Fibroblast of mammary gland (primary cell): ENCODE measurements around the gene HPD.
"Not testable (repeated sequence)": the region's sequence is repeated elsewhere in the genome, so short reads cannot be mapped to it uniquely, and the experiment has no call there.

Experiments used
- DNase-seq: peaks from one replicate; pipeline ENCODE4 v3.0.0-alpha.2; 2010; ENCODE audit warnings: low read depth
- H3K4me3 ChIP-seq: 2 replicates; pipeline ENCODE4 v1.5.1; 2011; ENCODE audit warnings: low read depth, mild to moderate bottlenecking, low read length, moderate library complexity; ENCODE audit not compliant: control insufficient read depth
- TF ChIP-seq, protein P1 (sequence below): conservative IDR thresholded peaks from 2 replicates; pipeline ENCODE4 v1.5.1; 2011; ENCODE audit warnings: low read depth, low read length, inconsistent platforms; ENCODE audit not compliant: control insufficient read depth, insufficient read depth

HPD gene

DNA sequence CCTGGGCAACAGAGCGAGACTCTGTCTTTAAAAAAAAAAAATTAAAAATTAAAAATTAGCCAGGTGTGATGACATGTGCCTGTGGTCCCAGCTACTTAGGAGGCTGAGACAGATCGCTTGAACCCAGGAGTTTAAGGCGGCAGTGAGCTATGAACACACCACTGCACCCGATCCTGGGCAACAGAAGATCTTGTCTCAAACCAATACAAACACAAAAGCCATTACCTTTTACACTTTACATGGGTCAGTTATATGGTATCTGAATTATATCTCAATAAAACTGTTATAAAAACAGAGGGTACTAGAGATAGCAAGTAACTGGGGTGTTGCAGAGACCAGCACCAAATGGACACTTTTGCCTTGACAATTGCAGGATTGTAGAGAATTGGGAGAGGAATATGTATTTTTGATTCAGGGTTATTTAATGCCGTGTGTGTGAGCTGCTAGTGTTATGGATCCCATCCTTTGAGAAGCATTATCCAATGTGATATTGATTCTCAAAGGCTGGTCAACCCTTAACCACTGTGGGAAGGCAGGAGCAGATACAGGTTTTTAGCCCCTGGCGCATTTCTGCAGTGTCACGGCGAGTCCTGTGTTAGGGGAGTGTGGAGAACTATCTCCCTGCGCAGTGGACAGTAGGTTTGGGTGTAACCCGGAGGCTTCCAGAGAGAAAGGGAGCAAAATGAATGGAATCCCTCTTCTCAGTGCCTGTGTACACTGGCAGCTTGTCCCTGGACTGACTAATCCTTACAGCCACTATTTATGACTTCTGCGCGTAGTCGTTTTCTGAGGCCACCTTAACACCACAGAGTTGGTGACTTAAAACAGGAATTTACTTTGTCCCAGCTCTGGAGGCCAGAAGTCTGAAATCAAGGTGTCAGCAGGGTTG lies 34.3 kb upstream of the HPD start:
- TF ChIP-seq, protein P1, sequence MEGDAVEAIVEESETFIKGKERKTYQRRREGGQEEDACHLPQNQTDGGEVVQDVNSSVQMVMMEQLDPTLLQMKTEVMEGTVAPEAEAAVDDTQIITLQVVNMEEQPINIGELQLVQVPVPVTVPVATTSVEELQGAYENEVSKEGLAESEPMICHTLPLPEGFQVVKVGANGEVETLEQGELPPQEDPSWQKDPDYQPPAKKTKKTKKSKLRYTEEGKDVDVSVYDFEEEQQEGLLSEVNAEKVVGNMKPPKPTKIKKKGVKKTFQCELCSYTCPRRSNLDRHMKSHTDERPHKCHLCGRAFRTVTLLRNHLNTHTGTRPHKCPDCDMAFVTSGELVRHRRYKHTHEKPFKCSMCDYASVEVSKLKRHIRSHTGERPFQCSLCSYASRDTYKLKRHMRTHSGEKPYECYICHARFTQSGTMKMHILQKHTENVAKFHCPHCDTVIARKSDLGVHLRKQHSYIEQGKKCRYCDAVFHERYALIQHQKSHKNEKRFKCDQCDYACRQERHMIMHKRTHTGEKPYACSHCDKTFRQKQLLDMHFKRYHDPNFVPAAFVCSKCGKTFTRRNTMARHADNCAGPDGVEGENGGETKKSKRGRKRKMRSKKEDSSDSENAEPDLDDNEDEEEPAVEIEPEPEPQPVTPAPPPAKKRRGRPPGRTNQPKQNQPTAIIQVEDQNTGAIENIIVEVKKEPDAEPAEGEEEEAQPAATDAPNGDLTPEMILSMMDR, result no peak
- no peak for DNase-seq
- H3K4me3 ChIP-seq, result no peak overlapping the region

DNA sequence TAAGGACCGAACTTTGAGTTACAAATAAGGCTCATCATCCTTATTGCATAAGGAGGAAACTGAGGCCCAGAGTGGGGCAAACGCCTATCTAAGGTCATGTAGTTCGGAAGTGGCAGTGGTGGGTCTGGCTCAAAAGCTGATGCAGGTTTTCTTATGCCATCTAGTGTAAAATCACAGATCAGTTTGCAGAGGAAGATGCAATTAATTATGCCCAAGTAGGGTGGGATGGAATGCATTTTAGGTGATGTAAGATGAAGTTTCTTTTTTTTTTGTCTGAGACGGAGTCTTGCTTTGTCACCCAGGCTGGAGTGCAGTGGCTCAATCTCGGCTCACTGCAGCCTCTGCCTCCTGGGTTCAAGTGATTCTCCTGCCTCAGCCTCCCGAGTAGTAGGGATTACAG lies 31.0 kb upstream of the HPD start:
- peak overlapping the region; percentile 95 for H3K4me3 ChIP-seq
- DNase-seq, result peak; percentile 28

DNA sequence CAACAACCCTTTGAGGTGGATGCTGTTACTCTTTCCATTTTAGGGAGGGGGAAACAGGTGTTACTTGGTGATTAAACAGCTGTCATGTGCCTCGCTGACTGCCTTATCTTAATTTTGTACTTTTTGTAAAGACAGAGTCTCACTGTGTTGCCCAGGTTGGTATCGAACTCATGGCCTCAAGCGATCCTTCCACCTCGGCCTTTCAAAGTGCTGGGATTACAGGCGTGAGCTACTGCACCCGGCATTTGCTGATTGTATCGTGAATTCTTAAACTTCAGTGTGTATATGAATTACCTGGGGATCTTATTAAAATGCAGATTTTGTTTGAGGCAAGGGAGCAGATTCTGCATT lies 30.6 kb upstream of the HPD start:
- TF ChIP-seq, protein P1, result no peak
- peak overlapping the region; percentile 95 for H3K4me3 ChIP-seq
- DNase-seq, result no peak

DNA sequence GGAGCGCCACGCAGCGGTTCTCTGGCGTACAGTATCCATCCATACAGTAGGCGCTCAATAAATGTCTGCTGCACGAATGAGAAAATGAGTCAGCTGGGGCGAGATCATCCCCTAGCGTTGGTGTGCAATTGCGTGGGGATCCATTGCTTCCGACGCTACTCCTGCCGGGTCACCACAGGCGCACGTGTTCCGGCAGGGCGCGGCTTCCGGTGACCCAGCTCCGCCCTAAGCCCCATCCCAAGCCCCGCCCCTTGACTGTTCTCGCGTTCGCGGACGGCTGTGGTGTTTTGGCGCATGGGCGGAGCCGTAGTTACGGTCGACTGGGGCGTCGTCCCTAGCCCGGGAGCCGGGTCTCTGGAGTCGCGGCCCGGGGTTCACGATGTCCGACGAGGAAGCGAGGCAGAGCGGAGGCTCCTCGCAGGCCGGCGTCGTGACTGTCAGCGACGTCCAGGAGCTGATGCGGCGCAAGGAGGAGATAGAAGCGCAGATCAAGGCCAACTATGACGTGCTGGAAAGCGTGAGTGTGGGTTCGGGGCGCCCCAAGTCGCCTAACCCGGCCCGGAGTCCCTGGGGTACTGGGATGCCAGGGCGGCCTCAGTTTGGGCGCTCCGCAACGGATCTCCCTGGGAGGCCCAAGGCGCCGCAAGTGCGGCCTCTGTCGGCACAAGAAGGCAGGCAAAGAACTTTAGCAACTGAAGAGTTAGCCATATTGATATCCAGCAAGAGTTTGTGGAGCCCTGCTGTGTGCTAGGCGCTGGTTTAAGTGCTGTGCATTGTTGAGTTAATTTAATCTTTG lies 30.0 kb upstream of the HPD start, which contains the start of gene PSMD9:
Gene PSMD9 (plus strand): TSS at position 313 of the 796 bp plus-strand sequence. CDS start 67 bp downstream, at position 380.
- peak; percentile 99 for DNase-seq
- TF ChIP-seq, protein P1, result peak; percentile 76

DNA sequence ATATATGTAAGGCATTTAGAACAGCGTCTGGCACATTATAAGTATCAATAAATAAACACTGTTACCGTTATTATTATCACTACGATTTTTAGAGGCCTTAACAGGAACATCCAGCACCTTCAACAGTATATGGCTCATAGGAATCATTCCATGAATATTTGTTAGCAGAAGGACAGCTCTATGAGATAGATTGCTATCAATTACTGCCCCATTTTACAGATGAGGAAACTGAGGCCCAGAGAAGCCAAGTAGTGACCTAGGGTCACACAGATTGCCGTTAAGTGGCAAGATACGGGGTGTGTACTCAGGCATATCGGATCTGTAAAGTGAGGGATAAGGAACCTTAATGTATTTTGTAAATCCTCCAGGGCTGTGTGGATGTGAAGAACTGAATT lies 29.4 kb upstream of the HPD start:
- TF ChIP-seq, protein P1, result no peak
- H3K4me3 ChIP-seq, result peak overlapping the region; percentile 22
- DNase-seq, result no peak

More for the DNA sequence above, 30.0 kb upstream of the HPD start, which contains the start of gene PSMD9:
- H3K4me3 ChIP-seq, result peak within 1 kb of the TSS; percentile 95

DNA sequence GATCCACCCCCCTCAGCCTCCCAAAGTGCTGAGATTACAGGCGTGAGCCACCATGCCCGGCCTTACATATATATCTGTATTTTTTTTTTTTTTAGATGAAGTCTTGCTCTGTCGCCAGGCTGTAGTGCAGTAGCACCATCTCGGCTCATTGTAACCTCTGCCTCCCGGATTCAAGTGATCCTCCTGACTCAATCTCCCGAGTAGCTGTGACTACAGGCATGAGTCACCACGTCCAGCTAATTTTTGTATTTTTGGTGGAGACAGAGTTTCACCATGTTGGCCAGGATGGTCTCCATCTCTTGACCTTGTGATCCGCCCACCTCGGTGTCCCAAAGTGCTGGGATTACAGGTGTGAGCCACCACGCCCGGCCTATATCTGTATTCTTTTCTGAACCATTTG lies 26.5 kb upstream of the HPD start:
- DNase-seq, result peak; percentile 82
- not testable (repeated sequence) for H3K4me3 ChIP-seq

DNA sequence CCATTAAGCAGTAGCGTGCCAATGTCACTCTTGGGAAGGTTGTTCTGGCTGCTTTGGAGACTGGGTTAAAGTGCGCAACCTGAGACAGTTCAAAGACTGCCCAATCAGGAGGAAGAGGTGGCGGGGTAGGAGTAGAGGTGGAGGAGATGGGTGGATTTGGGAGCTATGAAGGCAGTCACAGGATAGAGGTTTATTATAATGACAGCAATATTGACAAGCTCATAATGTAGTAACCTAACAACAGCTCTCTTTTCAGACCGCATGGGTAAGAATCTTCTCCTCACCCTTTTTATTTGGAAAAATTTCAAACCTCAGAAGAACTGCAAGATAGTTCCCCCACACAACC lies 24.6 kb upstream of the HPD start:
- no peak overlapping the region for H3K4me3 ChIP-seq
- TF ChIP-seq, protein P1, result no peak

DNA sequence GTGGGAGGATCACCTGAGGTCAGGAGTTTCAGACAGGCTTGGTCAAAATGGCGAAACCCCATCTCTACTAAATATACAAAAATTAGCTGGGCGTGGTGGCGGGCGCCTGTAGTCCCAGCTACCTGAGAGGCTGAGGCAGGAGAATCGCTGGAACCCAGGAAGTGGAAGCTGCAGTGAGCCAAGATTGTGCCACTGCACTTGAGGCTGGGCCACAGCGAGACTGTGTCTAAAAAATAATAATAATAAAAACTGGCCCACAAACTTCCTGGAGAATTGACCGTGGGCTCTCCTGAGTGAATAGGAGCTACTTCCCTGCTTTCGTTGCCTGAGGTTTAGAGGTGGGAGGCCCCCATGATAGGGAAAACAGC lies 17.4 kb upstream of the HPD start:
- H3K4me3 ChIP-seq, DNase-seq: not testable (repeated sequence)

More for the DNA sequence above, 24.6 kb upstream of the HPD start:
- no peak for DNase-seq
